Measurements from ENCODE around the gene TNIP1. TPM values are rescaled to one million over a fixed set of nuclear protein-coding genes. Genes with fewer than 3 reads are reported as not detected.

Gene TNIP1
- total RNA-seq, 2 donors from 2014 or later, result 80.4 to 101 TPM

- no peak for DNase-seq
- intact Hi-C loops (cut with DNase I), result no loop called here
These were observed 8.2 kb downstream of the TNIP1 start for GRCh38 chr5:151072630-151073025.

GRCh38 chr5:151071848-151072629 lies 8.8 kb downstream of the TNIP1 start:
- intact Hi-C loops (cut with DNase I), result no loop called here
- no peak for DNase-seq
- ATAC-seq, result peak in 1 of 2 donors; percentile 25

More at GRCh38 chr5:151072630-151073025, 8.2 kb downstream of the TNIP1 start:
- no peak for ATAC-seq

GRCh38 chr5:151071021-151071420 lies 9.8 kb downstream of the TNIP1 start:
- ATAC-seq (no peak), DNase-seq (no peak)
- intact Hi-C loops (cut with DNase I), result no loop called here

- no peak for DNase-seq
- ATAC-seq, result no peak
- intact Hi-C loops (cut with DNase I), result no loop called here
These were observed 10.4 kb downstream of the TNIP1 start for GRCh38 chr5:151070449-151070848.

GRCh38 chr5:151068433-151069197 lies 12.2 kb downstream of the TNIP1 start:
- ATAC-seq (peak; percentile 28 to 53), DNase-seq (no peak)
- intact Hi-C loops (cut with DNase I), result no loop called here

GRCh38 chr5:151067632-151068432 lies 13.0 kb downstream of the TNIP1 start:
- DNase-seq (no peak), ATAC-seq (no peak)
- intact Hi-C loops (cut with DNase I), result no loop called here

GRCh38 chr5:151066920-151067319 lies 13.9 kb downstream of the TNIP1 start:
- intact Hi-C loops (cut with DNase I), result no loop called here
- ATAC-seq, result no peak

GRCh38 chr5:151065609-151066008 lies 15.2 kb downstream of the TNIP1 start:
- ATAC-seq, result no peak
- DNase-seq, result no peak
- intact Hi-C loops (cut with DNase I), result no loop called here

More at GRCh38 chr5:151066920-151067319, 13.9 kb downstream of the TNIP1 start:
- DNase-seq, result no peak

GRCh38 chr5:151064916-151065499 lies 15.8 kb downstream of the TNIP1 start:
- no peak for ATAC-seq
- DNase-seq, result no peak
- intact Hi-C loops (cut with DNase I), result no loop called here

- intact Hi-C loops (cut with DNase I), result no loop called here
- no peak for DNase-seq
- peak; percentile 41 to 76 for ATAC-seq
These were observed 17.5 kb downstream of the TNIP1 start for GRCh38 chr5:151063142-151063989.

GRCh38 chr5:151062405-151063141 lies 18.3 kb downstream of the TNIP1 start:
- ATAC-seq, result no peak
- no peak for DNase-seq
- intact Hi-C loops (cut with DNase I), result no loop called here

- peak; percentile 21 to 24 for ATAC-seq
- intact Hi-C loops (cut with DNase I), result no loop called here
- no peak for DNase-seq
These were observed 20.1 kb downstream of the TNIP1 start for GRCh38 chr5:151060742-151061141.

- intact Hi-C loops (cut with DNase I), result loop anchor here (2.0 kb wide), 2 partner anchors 50 to 54 kb away; no protein-coding TSS in a partner anchor
- ATAC-seq (peak in 1 of 2 donors; percentile 16), DNase-seq (no peak)
These were observed 21.8 kb downstream of the TNIP1 start for GRCh38 chr5:151058891-151059489.

- ATAC-seq, result no peak
- no peak for DNase-seq
- intact Hi-C loops (cut with DNase I), result loop anchor here (2.0 kb wide), 2 partner anchors 50 to 54 kb away; no protein-coding TSS in a partner anchor
These were observed 22.5 kb downstream of the TNIP1 start for GRCh38 chr5:151058301-151058700.

- ATAC-seq (no peak), DNase-seq (no peak)
- intact Hi-C loops (cut with DNase I), result no loop called here
These were observed 24.2 kb downstream of the TNIP1 start for GRCh38 chr5:151056379-151057325.

GRCh38 chr5:151055336-151055735 lies 25.5 kb downstream of the TNIP1 start:
- DNase-seq (no peak), ATAC-seq (no peak)
- intact Hi-C loops (cut with DNase I), result no loop called here
